ENCODE results near the gene HDAC7. TPM values are rescaled to one million over a fixed set of nuclear protein-coding genes. Genes with fewer than 3 reads are reported as not detected.

Gene HDAC7
- total RNA-seq, 2 donors from 2014 or later = 146 to 154 TPM

DNA sequence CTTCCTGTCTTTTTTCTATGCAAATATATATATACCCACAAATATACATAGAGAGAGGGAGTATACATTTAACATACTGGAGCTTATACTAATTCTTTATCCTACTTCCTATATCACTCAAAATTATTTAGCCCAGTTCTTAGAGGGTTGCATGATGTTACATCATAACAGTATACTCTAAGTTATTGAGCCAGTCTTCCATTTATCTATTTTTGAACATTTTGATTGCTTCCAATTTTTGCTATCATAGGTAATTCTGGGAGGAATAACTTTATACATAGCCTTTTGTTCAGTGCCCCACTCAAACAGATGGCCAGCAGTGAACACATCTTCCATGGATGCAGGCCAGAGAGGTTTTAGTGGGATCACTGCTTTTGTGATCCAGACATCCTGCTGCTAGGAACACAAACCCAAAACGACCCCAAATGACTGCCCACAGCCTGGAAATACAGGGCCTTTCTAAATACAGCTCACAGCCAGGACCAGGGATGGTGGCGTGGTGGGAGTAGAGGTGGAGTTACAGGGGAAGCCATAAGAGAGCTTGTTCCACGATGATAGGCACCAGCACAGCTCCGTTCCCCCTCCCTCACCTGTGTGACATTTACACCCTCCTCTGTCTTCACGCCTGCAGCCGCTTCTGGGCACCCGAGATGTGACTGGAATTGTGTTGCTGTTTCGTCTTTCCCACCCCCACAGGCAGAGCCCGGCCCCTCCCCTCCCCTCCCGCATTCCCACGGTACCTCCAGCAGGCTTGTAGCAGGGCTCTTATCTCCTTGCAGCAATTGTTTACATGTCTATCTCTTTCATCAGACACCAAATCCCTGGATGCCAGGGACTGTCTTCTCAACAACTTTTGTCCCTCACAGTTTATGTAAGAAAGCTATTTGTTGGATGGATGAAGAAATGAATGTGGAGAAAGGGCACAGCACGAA lies 30.7 kb upstream of the HDAC7 start:
- Histone ChIP-seq H3K36me3 (ENCODE audit: control insufficient read depth, insufficient read depth, low read length) (no peaks in the 10 kb centered on the region), H3K9me3 (ENCODE audit: control insufficient read depth, low read length) (no peaks in the 10 kb centered on the region), H3K27me3 (ENCODE audit: control insufficient read depth, insufficient read depth, low read length, poor library complexity, severe bottlenecking) (no peaks in the 10 kb centered on the region), H3K9ac (ENCODE audit: extremely low read depth, low read length, poor library complexity, severe bottlenecking) (no peak overlapping the region), H3K4me1 (ENCODE audit: control insufficient read depth, insufficient read depth, low read length) (peaks cover 12% of the 10 kb centered on the region), H3K27ac (ENCODE audit: low read depth, low read length) (no peak overlapping the region), H3K4me3 (ENCODE audit: low read length) (no peak overlapping the region)
- Mint-ChIP-seq H3K4me1 (peaks cover 40% of the 10 kb centered on the region), H3K27me3 (ENCODE audit: insufficient read depth) (peaks cover 4% of the 10 kb centered on the region), H3K36me3 (ENCODE audit: low read depth) (no peaks in the 10 kb centered on the region), H3K9me3 (no peaks in the 10 kb centered on the region), H3K4me3 (peak overlapping the region; percentile 17), H3K27ac (peak overlapping the region; percentile 77)
- 22 to 24% methylated on average over 9 to 12 of the region's 12 CpGs for WGBS, 2 experiments (ENCODE audit: insufficient coverage in 1 of 2, insufficient read length in 1 of 2)
- peak; percentile 90 for DNase-seq
- TF ChIP-seq, protein P1, sequence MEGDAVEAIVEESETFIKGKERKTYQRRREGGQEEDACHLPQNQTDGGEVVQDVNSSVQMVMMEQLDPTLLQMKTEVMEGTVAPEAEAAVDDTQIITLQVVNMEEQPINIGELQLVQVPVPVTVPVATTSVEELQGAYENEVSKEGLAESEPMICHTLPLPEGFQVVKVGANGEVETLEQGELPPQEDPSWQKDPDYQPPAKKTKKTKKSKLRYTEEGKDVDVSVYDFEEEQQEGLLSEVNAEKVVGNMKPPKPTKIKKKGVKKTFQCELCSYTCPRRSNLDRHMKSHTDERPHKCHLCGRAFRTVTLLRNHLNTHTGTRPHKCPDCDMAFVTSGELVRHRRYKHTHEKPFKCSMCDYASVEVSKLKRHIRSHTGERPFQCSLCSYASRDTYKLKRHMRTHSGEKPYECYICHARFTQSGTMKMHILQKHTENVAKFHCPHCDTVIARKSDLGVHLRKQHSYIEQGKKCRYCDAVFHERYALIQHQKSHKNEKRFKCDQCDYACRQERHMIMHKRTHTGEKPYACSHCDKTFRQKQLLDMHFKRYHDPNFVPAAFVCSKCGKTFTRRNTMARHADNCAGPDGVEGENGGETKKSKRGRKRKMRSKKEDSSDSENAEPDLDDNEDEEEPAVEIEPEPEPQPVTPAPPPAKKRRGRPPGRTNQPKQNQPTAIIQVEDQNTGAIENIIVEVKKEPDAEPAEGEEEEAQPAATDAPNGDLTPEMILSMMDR (conservative IDR thresholded peaks at IDR 0.05) = no peak

DNA sequence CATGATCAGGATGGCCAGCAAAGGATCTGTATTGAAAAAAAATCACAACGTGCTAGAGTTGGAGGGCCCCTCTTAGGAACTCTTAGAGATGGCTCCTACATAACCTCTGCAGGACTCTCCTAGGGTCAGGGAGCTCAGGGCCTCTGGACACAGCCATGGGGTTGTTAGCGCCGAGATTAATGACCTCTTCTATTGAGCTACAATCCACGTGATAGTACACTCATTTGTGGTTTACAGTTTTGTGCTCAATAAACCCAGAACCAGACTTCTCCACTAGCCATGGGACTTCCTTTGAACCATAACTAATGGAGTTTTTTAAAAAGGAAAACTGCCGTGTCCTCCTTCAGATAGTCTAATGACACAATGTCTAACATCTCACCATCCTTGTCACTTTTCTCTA lies 29.6 kb upstream of the HDAC7 start:
- Mint-ChIP-seq H3K36me3 (ENCODE audit: low read depth) (no peaks in the 10 kb centered on the region), H3K4me1 (peaks cover 40% of the 10 kb centered on the region), H3K27ac (no peak overlapping the region), H3K9me3 (no peaks in the 10 kb centered on the region), H3K27me3 (ENCODE audit: insufficient read depth) (peaks cover 6% of the 10 kb centered on the region), H3K4me3 (no peak overlapping the region)
- Histone ChIP-seq H3K27ac (ENCODE audit: low read depth, low read length) (no peak overlapping the region), H3K36me3 (ENCODE audit: control insufficient read depth, insufficient read depth, low read length) (no peaks in the 10 kb centered on the region), H3K4me1 (ENCODE audit: control insufficient read depth, insufficient read depth, low read length) (peaks cover 12% of the 10 kb centered on the region), H3K4me3 (ENCODE audit: low read length) (no peak overlapping the region), H3K9ac (ENCODE audit: extremely low read depth, low read length, poor library complexity, severe bottlenecking) (no peak overlapping the region), H3K27me3 (ENCODE audit: control insufficient read depth, insufficient read depth, low read length, poor library complexity, severe bottlenecking) (no peaks in the 10 kb centered on the region), H3K9me3 (ENCODE audit: control insufficient read depth, low read length) (no peaks in the 10 kb centered on the region)
- no peak for DNase-seq
- TF ChIP-seq, protein P1 (conservative IDR thresholded peaks at IDR 0.05) = no peak
- WGBS, 2 experiments (ENCODE audit: insufficient coverage in 1 of 2, insufficient read length in 1 of 2) = 82 to 84% methylated on average over 5 of the region's 5 CpGs

DNA sequence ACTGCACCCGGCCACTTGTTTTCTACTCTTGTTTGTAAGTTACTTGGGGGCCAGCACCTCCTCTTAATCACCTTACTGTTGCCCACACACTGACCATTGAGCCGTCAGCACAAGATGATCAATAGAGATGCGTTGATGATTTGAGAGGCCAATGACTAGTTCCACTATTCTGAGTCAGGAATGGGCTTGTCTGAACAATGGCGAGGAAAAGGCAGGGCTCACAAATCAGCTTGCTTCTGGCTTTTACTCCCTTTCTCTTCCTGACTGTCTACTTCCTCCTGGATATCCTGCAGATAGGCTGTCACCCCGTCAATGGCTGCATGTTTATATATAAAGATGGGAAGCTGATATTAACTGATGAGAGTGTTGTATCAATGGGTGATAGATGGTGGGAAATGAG lies 29.1 kb upstream of the HDAC7 start:
- Histone ChIP-seq H3K4me1 (ENCODE audit: control insufficient read depth, insufficient read depth, low read length) (peaks cover 12% of the 10 kb centered on the region), H3K27me3 (ENCODE audit: control insufficient read depth, insufficient read depth, low read length, poor library complexity, severe bottlenecking) (no peaks in the 10 kb centered on the region), H3K27ac (ENCODE audit: low read depth, low read length) (no peak overlapping the region), H3K9me3 (ENCODE audit: control insufficient read depth, low read length) (no peaks in the 10 kb centered on the region), H3K4me3 (ENCODE audit: low read length) (no peak overlapping the region), H3K36me3 (ENCODE audit: control insufficient read depth, insufficient read depth, low read length) (no peaks in the 10 kb centered on the region), H3K9ac (ENCODE audit: extremely low read depth, low read length, poor library complexity, severe bottlenecking) (no peak overlapping the region)
- no peak overlapping the region for H3K4me3 Mint-ChIP-seq
- TF ChIP-seq, protein P1 (conservative IDR thresholded peaks at IDR 0.05) = no peak
- WGBS, 2 experiments (ENCODE audit: insufficient coverage in 1 of 2, insufficient read length in 1 of 2) = 82 to 85% methylated on average over 5 of the region's 5 CpGs
- H3K36me3 Mint-ChIP-seq (ENCODE audit: low read depth) = no peaks in the 10 kb centered on the region
- DNase-seq = no peak
- H3K27ac Mint-ChIP-seq = no peak overlapping the region
- H3K9me3 Mint-ChIP-seq = no peaks in the 10 kb centered on the region
- peaks cover 40% of the 10 kb centered on the region for H3K4me1 Mint-ChIP-seq
- peaks cover 6% of the 10 kb centered on the region for H3K27me3 Mint-ChIP-seq (ENCODE audit: insufficient read depth)

All from endodermal cell (in vitro differentiated cells).